AG04450 (cell line): Measurements from ENCODE around the gene AGO3. TPM values are rescaled to one million over a fixed set of nuclear protein-coding genes. Genes with fewer than 3 reads are reported as not detected.

ENCODE experiments used
- CTCF ChIA-PET: fragments of 300-600, 350-600 bp; formaldehyde crosslinking; extraction: SDS; loops from one replicate; lab custom pipeline; 2022; ENCODE audit warnings: antibody characterized with exemption, inconsistent platforms; lab: Charles Lee
- POLR2A ChIA-PET: fragments of 350-600 bp; formaldehyde crosslinking; extraction: SDS; loops from one replicate; lab custom pipeline; 2021; ENCODE audit warnings: antibody characterized with exemption, inconsistent platforms; lab: Yijun Ruan, JAX
- DNase-seq: peaks from one replicate; pipeline ENCODE4 v3.0.0-alpha.2; 2011; ENCODE audit warnings: low read depth, low spot score
- H3K27ac ChIP-seq: one replicate; pipeline ENCODE4 v1.5.1; 2012; ENCODE audit warnings: low read depth, low read length, control low read depth
- H3K27me3 ChIP-seq: one replicate; pipeline ENCODE4 v1.6.0; 2012; ENCODE audit warnings: low read length; ENCODE audit not compliant: control insufficient read depth, insufficient read depth
- H3K4me3 ChIP-seq: 2 replicates; pipeline ENCODE4 v1.5.1; 2011; ENCODE audit warnings: mild to moderate bottlenecking, low read depth, low read length, control low read depth
- H3K9me3 ChIP-seq: 2 replicates; pipeline ENCODE4 v1.5.1; 2012; ENCODE audit warnings: low read length; ENCODE audit not compliant: control insufficient read depth, insufficient read depth
- CTCF ChIP-seq: IDR thresholded peaks from 2 replicates; pipeline ENCODE4 v1.5.1; 2011; ENCODE audit warnings: low read depth, low read length, control low read depth, inconsistent platforms
- polyA plus RNA-seq: library from polyadenylated mRNA; depleted of rRNA; stranded (reverse); fragments of >200 nt; gene quantifications from 2 replicates; pipeline ENCODE4 v1.2.3, GENCODE V29; 2011; rRNA removed

The AGO3 gene
- polyA plus RNA-seq, 1 experiment = 22.5 TPM

- no peaks in the 10 kb centered on the region for H3K9me3 ChIP-seq
- no peak for TF ChIP-seq CTCF
- no peak overlapping the region for H3K4me3 ChIP-seq
- no peak overlapping the region for H3K27ac ChIP-seq
- H3K27me3 ChIP-seq = no peaks in the 10 kb centered on the region
- ChIA-PET POLR2A (interaction anchor here (0.5 to 0.6 kb wide), 2 partner anchors 12 to 17 kb away, joined by 3 to 4 read pairs; no protein-coding TSS in a partner anchor), CTCF (interaction anchor here (1.0 to 6.4 kb wide), 3 partner anchors 17 to 169 kb away, joined by 3 to 44 read pairs (median 4); no protein-coding TSS in a partner anchor)
- DNase-seq = no peak
These were observed 186.0 kb downstream of the AGO3 start for GRCh38 chr1:36116901-36117300.

- ChIA-PET POLR2A (interaction anchor here (0.8 to 1.0 kb wide), 3 partner anchors 10 to 266 kb away, joined by 3 to 5 read pairs (median 3); partner anchors contain the start of gene TRAPPC3), CTCF (interaction anchor here (1.0 to 6.4 kb wide), 4 partner anchors 16 to 167 kb away, joined by 3 to 44 read pairs (median 4); no protein-coding TSS in a partner anchor)
- DNase-seq = no peak
- Histone ChIP-seq H3K27me3 (peaks cover 4% of the 10 kb centered on the region), H3K9me3 (no peaks in the 10 kb centered on the region), H3K4me3 (no peak overlapping the region), H3K27ac (no peak overlapping the region)
- TF ChIP-seq CTCF = no peak
These were observed 187.7 kb downstream of the AGO3 start for GRCh38 chr1:36118447-36119204.

GRCh38 chr1:36119456-36119855, 188.6 kb downstream of the AGO3 start:
- no peaks in the 10 kb centered on the region for H3K9me3 ChIP-seq
- H3K27me3 ChIP-seq = peaks cover 12% of the 10 kb centered on the region
- TF ChIP-seq CTCF = no peak
- H3K4me3 ChIP-seq = no peak overlapping the region
- CTCF ChIA-PET = interaction anchor here (0.6 to 6.4 kb wide), 7 partner anchors 15 to 166 kb away, joined by 3 to 44 read pairs (median 3); no protein-coding TSS in a partner anchor
- POLR2A ChIA-PET = interaction anchor here (1.0 to 1.1 kb wide), 3 partner anchors 9 to 30 kb away, joined by 3 to 5 read pairs (median 4); partner anchors contain the start of gene TRAPPC3
- DNase-seq = no peak
- H3K27ac ChIP-seq = no peak overlapping the region

Other genes starting within 250 kb of the AGO3 start
- gene C1orf216, start 212.2 kb upstream of the AGO3 start, polyA plus RNA-seq = 17.8 and 19.2 TPM in 2 replicates
- 3.0 and 3.8 TPM in 2 replicates for gene CLSPN, start 161.1 kb upstream of the AGO3 start, polyA plus RNA-seq
- 8.6 and 9.1 TPM in 2 replicates for gene AGO4, start 123.1 kb upstream of the AGO3 start, polyA plus RNA-seq
- 14.8 and 17.6 TPM in 2 replicates for gene AGO1, start 47.9 kb upstream of the AGO3 start, polyA plus RNA-seq
- gene TEKT2, start 153.0 kb downstream of the AGO3 start, polyA plus RNA-seq = 0.12 TPM in 2 replicates
- 22.1 and 26.5 TPM in 2 replicates for gene ADPRS, start 157.8 kb downstream of the AGO3 start, polyA plus RNA-seq
- gene COL8A2, start 194.1 kb downstream of the AGO3 start, polyA plus RNA-seq = 1.5 and 1.6 TPM in 2 replicates
- 88.5 and 92.3 TPM in 2 replicates for gene TRAPPC3, start 218.4 kb downstream of the AGO3 start, polyA plus RNA-seq
- gene MAP7D1, start 225.1 kb downstream of the AGO3 start, polyA plus RNA-seq = 23.4 and 28.2 TPM in 2 replicates